NT2/D1 (cell line): Measurements from ENCODE around the gene PROSER3.

ENCODE experiments used
- YY1 ChIP-seq: IDR thresholded peaks from 2 replicates; pipeline ENCODE4 v1.6.1; 2011; ENCODE audit not compliant: insufficient read length, insufficient read depth
- ZNF274 ChIP-seq: IDR thresholded peaks from 2 replicates; pipeline ENCODE4 v1.6.1; 2011; ENCODE audit warnings: mild to moderate bottlenecking, low read depth, low read length

DNA sequence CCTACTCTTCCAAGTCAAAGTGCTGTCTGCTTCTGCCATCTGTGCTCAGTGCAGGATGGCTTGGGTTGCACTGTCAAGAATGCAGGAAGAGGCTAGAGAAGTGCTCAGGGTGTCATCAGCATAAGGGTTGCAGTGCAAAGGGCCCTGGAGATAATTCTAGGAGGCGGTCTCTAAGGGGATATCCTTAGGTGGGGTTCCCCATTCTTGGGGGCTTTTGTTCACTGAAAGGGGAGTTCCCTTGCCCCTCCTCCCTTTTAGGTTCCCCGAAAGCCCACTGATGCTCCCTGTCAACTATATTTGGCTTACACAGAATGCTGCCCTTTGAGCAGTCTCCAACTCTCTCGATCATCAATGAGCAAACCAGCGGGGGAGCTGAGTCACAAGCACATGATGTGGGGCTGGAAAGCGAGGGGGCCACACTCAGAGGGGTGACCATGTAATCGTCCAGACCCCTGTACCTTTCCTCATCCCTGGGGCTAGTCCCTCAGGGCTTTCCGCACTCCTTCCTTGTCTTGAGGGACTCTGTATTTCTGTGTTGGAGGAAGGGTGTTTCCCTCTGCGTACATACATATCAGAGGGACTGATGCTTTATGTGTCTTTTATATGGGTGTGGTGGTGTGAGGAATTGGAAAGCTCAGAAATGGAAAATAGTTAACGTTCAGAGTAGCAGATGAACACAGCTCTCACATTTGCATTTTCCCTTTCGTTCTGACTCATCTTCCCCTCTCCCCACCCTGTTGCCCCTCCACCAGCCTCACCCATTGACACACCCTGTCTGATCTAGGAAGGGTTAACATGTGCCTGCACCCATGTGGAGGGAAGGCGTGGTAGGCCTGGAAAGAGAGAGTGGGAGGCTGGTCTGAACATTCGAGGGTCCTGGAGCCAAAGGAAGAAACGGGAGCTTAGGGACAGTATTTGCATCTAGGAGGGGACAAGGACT is 46.9 kb upstream of the PROSER3 start:
- no peak for TF ChIP-seq ZNF274
- TF ChIP-seq YY1 = no peak
